ENCODE data around the gene CYP11A1.

Gene CYP11A1

DNA sequence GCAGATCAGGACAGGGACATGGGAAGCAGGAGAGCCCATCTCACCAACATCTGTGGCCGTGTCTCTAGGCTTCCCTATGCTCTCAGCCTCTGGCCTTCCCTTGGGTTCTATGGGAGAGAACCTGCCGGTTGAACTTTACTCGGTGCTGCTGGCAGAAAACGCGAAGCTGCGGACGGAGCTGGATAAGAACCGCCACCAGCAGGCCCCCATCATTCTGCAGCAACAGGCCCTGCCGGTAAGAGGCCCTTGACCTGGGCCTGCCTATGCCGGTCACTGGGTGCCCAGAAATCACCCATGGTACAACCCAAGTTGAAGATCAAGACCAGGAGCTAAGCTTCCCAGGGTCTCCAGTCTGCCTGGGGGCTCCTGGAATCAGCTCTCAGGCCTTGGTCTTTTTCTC is 34.8 kb downstream of the CYP11A1 start:
- TF ChIP-seq, protein P1, sequence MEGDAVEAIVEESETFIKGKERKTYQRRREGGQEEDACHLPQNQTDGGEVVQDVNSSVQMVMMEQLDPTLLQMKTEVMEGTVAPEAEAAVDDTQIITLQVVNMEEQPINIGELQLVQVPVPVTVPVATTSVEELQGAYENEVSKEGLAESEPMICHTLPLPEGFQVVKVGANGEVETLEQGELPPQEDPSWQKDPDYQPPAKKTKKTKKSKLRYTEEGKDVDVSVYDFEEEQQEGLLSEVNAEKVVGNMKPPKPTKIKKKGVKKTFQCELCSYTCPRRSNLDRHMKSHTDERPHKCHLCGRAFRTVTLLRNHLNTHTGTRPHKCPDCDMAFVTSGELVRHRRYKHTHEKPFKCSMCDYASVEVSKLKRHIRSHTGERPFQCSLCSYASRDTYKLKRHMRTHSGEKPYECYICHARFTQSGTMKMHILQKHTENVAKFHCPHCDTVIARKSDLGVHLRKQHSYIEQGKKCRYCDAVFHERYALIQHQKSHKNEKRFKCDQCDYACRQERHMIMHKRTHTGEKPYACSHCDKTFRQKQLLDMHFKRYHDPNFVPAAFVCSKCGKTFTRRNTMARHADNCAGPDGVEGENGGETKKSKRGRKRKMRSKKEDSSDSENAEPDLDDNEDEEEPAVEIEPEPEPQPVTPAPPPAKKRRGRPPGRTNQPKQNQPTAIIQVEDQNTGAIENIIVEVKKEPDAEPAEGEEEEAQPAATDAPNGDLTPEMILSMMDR (IDR thresholded peaks at IDR 0.05) = no peak
- no peak overlapping the region for H3K27ac Mint-ChIP-seq
- H3K4me3 Mint-ChIP-seq = no peak overlapping the region
- DNase-seq = no peak
- H3K27me3 Mint-ChIP-seq (ENCODE audit: low read depth, poor library complexity) = peaks cover 9% of the 10 kb centered on the region
- peaks cover 7% of the 10 kb centered on the region for H3K9me3 Mint-ChIP-seq
- peaks cover 26% of the 10 kb centered on the region for H3K4me1 Mint-ChIP-seq
- H3K36me3 Mint-ChIP-seq (ENCODE audit: low read depth) = no peaks in the 10 kb centered on the region

DNA sequence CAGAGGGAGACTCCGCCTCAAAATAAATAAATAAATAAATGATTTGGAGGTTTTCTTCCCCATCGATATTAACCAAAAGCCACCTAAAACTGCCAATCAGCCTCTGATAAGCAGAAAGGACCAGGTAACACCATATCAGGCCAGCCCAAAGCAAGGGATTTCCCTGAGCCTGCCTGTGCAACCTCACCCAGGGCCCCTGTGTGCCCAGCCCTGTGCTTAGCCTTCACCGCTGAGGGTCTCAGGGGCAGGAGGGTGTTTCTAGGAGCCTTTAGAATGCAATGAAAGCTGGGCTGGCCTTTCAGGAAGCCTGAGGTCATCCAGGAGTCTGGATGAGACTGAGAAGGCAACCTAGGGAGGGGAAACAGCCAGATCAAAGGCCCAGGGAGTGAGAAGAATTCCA is 35.4 kb downstream of the CYP11A1 start:
- Mint-ChIP-seq H3K4me3 (no peak overlapping the region), H3K27ac (no peak overlapping the region), H3K36me3 (ENCODE audit: low read depth) (no peaks in the 10 kb centered on the region), H3K4me1 (peaks cover 25% of the 10 kb centered on the region), H3K27me3 (ENCODE audit: low read depth, poor library complexity) (peaks cover 9% of the 10 kb centered on the region), H3K9me3 (peaks cover 7% of the 10 kb centered on the region)
- no peak for DNase-seq
- TF ChIP-seq, protein P1 (IDR thresholded peaks at IDR 0.05) = no peak

DNA sequence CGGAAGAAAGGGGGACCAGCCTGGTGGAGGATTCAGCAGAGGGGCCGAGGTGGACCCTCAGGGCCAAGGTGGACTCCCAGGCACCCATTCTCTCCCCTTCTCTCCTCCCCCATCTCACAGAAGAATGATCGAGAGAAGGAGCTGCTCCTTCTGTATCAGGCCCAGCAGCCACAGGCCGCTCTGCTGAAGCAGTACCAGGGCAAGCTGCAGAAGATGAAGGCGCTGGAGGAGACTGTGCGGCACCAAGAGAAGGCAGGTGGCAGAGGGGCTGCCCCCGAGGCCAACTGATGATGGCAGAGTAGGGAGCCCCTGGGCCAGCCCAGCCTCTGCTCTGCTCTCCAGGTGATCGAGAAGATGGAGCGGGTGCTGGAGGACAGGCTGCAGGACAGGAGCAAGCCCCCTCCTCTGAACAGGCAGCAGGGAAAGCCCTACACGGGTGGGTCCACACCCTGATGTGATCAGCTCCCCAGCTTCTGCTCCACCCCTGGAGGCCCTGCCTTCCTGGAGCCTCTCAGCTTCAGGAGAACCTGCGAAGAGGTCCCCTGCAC is 36.5 kb downstream of the CYP11A1 start:
- Mint-ChIP-seq H3K27me3 (ENCODE audit: low read depth, poor library complexity) (peaks cover 7% of the 10 kb centered on the region), H3K4me1 (peaks cover 31% of the 10 kb centered on the region), H3K36me3 (ENCODE audit: low read depth) (no peaks in the 10 kb centered on the region), H3K9me3 (peaks cover 7% of the 10 kb centered on the region), H3K4me3 (no peak overlapping the region), H3K27ac (no peak overlapping the region)
- no peak for DNase-seq
- TF ChIP-seq, protein P1 (IDR thresholded peaks at IDR 0.05) = no peak

- Mint-ChIP-seq H3K9me3 (no peaks in the 10 kb centered on the region), H3K36me3 (ENCODE audit: low read depth) (no peaks in the 10 kb centered on the region), H3K4me1 (peaks cover 36% of the 10 kb centered on the region), H3K27me3 (ENCODE audit: low read depth, poor library complexity) (peaks cover 8% of the 10 kb centered on the region), H3K27ac (no peak overlapping the region), H3K4me3 (no peak overlapping the region)
- TF ChIP-seq, protein P1 (IDR thresholded peaks at IDR 0.05) = no peak
- no peak for DNase-seq
Measured at GRCh38 chr15:74328331-74329056, 39.0 kb downstream of the CYP11A1 start.

- Mint-ChIP-seq H3K27me3 (ENCODE audit: low read depth, poor library complexity) (peaks cover 8% of the 10 kb centered on the region), H3K27ac (no peak overlapping the region), H3K9me3 (no peaks in the 10 kb centered on the region), H3K4me3 (no peak overlapping the region), H3K36me3 (ENCODE audit: low read depth) (no peaks in the 10 kb centered on the region), H3K4me1 (peaks cover 36% of the 10 kb centered on the region)
- TF ChIP-seq, protein P1 (IDR thresholded peaks at IDR 0.05) = no peak
- DNase-seq = no peak
Measured at GRCh38 chr15:74327756-74328155, 39.7 kb downstream of the CYP11A1 start.

DNA sequence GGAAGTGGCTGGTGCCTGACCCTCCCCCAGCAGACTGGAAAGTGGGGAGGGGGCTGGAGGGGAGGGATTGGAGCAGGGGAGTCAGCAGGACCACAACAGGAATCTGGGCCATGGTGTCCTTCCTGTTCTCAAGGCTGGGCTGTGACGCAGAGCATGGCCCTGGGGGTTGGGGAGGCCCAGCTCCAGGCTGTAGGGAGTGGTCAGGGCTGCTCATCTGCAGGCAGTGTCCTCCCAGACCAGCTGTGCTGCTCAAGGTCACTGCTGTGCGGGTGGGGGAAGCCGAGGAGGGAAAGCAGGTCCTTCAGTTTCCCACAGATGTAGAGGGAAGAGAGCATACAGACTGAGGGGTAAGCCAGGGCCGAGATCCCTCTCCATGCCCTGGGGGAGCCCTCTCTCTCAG is 40.7 kb downstream of the CYP11A1 start:
- TF ChIP-seq, protein P1 (IDR thresholded peaks at IDR 0.05) = no peak
- no peak overlapping the region for H3K27ac Mint-ChIP-seq

More for the DNA sequence above, 40.7 kb downstream of the CYP11A1 start:
- Mint-ChIP-seq H3K9me3 (no peaks in the 10 kb centered on the region), H3K36me3 (ENCODE audit: low read depth) (no peaks in the 10 kb centered on the region), H3K4me1 (peaks cover 30% of the 10 kb centered on the region), H3K4me3 (no peak overlapping the region), H3K27me3 (ENCODE audit: low read depth, poor library complexity) (peaks cover 8% of the 10 kb centered on the region)
- DNase-seq = no peak
